Gastrocnemius medialis (tissue), 4 donors: ENCODE data around the gene SLC44A1. TPM values are rescaled to one million over a fixed set of nuclear protein-coding genes. Genes with fewer than 3 reads are reported as not detected.

ENCODE experiments used
- ATAC-seq, 2 donors: fragments of 150-250 bp; one replicate each; pipeline ENCODE4 v1.9.1; 2016
- DNase-seq, 2 donors: peaks; one replicate each; pipeline ENCODE4 v3.0.0-alpha.2; 2019
- H3K27ac ChIP-seq, 4 donors: fragments of 200-600 bp; sonication (generic); 1 replicate in 1 of 4; 2 replicates in 3 of 4; pipeline ENCODE4 v1.5.1; 2016 to 2018; ENCODE audit warnings: mild to moderate bottlenecking in 2 of 4, moderate library complexity in 1 of 4
- H3K27me3 ChIP-seq, 3 donors: fragments of 200-600 bp; sonication (generic) in 2 of 3; 1 replicate in 1 of 3; 2 replicates in 2 of 3; pipeline versions ENCODE4 v1.5.1 to v1.6.0; 2016 to 2019; ENCODE audit warnings: mild to moderate bottlenecking in 1 of 3, moderate library complexity in 1 of 3
- H3K36me3 ChIP-seq, 2 donors: fragments of 200-600 bp; sonication (generic) in 1 of 2; one replicate each; pipeline ENCODE4 v1.5.1; 2017 to 2018
- H3K4me1 ChIP-seq, 2 donors: fragments of 200-600 bp; sonication (generic) in 1 of 2; one replicate each; pipeline ENCODE4 v1.5.1; 2016 to 2017; ENCODE audit warnings: mild to moderate bottlenecking in 2 of 2
- H3K4me3 ChIP-seq, 4 donors: fragments of 200-600 bp; sonication (generic) in 3 of 4; 1 replicate in 1 of 4; 2 replicates in 3 of 4; pipeline ENCODE4 v1.5.1; 2016 to 2019; ENCODE audit warnings: mild to moderate bottlenecking in 2 of 4
- H3K9me3 ChIP-seq, 3 donors: fragments of 200-600 bp; sonication (generic) in 2 of 3; 1 replicate in 1 of 3; 2 replicates in 2 of 3; pipeline ENCODE4 v1.5.1; 2016 to 2019
- POLR2A ChIP-seq, 2 donors: fragments of 450-650 bp; IDR thresholded peaks; one replicate each; pipeline ENCODE4 v1.6.1; 2017; ENCODE audit warnings: antibody characterized with exemption in 2 of 2, mild to moderate bottlenecking in 2 of 2, moderate library complexity in 2 of 2
- in situ Hi-C, 4 donors: fragments of 200-750 bp; cut with MboI; loops; one replicate each; pipeline versions ENCODE4 v1.15.0 to v1.8.0; 2017; ENCODE audit warnings: low sequenced_read_pairs in 4 of 4
- intact Hi-C: fragments of 100-400 bp; cut with DNase I; formaldehyde crosslinking; loops from one replicate; pipeline ENCODE4 v1.15.1; 2023; ENCODE audit warnings: low total_unique reads
- total RNA-seq, 4 donors: library from RNA; depleted of rRNA; stranded (reverse); fragments of >200 nt; gene quantifications; one replicate each; pipeline versions ENCODE4 v1.1.0 to v1.2.3, GENCODE V29; 2016
- TF ChIP-seq, protein P1 (sequence below), 5 experiments: fragments of 450-650 bp in 3 of 5; fragments of 200-600 bp in 2 of 5; sonication (generic) in 2 of 5; IDR thresholded peaks in 4 of 5; conservative IDR thresholded peaks in 1 of 5; 1 replicate in 4 of 5; 2 replicates in 1 of 5; pipeline ENCODE4 v1.5.1; 2016 to 2019; ENCODE audit warnings: antibody characterized with exemption in 5 of 5, mild to moderate bottlenecking in 3 of 5, moderate library complexity in 3 of 5

Gene SLC44A1
- total RNA-seq, 4 donors from 2014 or later, result 5.4 to 15.9 (median 11.3) TPM

DNA sequence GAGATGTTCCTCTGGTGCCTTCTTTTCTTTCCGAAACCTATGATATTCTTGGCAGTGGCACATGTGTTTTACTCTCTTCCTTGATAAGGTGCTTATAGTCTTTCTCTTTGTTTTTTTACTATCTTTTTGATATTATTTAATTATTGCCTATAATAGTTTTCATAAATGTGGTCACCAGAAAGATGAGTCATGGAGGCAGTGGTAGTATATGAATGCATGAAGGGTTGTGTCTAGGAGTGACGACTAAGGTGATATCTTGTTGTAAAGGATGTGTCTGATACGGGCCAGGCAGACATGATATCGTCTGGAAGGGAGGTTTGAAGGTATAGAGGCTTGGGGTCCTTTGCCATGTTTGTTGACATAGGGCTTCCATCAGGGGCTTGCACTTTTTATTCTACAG lies 36.8 kb downstream of the SLC44A1 start:
- in situ Hi-C loops, result loop anchor here in 1 of 4 donors (25.0 kb wide), 1 partner anchor 106 kb away; no protein-coding TSS in a partner anchor

DNA sequence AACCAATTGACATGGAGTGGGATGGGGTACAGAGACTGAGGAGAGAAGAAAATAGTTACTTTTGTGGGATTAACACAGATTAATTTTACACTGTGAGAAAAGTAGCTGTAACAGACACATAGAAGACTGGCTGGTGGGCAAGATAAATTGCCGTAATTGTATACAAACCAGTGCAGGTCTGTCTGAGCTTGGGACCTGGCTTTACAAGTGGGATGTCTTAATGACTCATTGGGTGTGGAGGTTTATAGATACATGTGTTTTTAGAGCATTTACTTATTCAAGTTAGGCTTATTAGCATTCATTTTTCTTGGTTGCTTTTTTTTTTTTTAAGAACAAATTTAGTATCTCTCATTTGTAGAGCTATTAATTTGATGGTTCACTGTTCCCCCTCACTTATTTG lies 37.5 kb downstream of the SLC44A1 start:
- Histone ChIP-seq H3K9me3 (no peaks in the 10 kb centered on the region), H3K4me3 (no peak overlapping the region), H3K4me1 (no peaks in the 10 kb centered on the region), H3K27ac (no peak overlapping the region), H3K36me3 (no peaks in the 10 kb centered on the region), H3K27me3 (no peaks in the 10 kb centered on the region)
- DNase-seq (no peak), ATAC-seq (no peak)
- TF ChIP-seq, protein P1, sequence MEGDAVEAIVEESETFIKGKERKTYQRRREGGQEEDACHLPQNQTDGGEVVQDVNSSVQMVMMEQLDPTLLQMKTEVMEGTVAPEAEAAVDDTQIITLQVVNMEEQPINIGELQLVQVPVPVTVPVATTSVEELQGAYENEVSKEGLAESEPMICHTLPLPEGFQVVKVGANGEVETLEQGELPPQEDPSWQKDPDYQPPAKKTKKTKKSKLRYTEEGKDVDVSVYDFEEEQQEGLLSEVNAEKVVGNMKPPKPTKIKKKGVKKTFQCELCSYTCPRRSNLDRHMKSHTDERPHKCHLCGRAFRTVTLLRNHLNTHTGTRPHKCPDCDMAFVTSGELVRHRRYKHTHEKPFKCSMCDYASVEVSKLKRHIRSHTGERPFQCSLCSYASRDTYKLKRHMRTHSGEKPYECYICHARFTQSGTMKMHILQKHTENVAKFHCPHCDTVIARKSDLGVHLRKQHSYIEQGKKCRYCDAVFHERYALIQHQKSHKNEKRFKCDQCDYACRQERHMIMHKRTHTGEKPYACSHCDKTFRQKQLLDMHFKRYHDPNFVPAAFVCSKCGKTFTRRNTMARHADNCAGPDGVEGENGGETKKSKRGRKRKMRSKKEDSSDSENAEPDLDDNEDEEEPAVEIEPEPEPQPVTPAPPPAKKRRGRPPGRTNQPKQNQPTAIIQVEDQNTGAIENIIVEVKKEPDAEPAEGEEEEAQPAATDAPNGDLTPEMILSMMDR (IDR thresholded peaks at IDR 0.05 in 4 of 5, conservative IDR thresholded peaks at IDR 0.05 in 1 of 5), result no peak
- TF ChIP-seq POLR2A (IDR thresholded peaks at IDR 0.05), result no peak
- intact Hi-C loops, result no loop called here
- in situ Hi-C loops, result loop anchor here in 1 of 4 donors (25.0 kb wide), 1 partner anchor 105 kb away; no protein-coding TSS in a partner anchor

More for the DNA sequence above, 36.8 kb downstream of the SLC44A1 start:
- no peak overlapping the region for H3K27ac ChIP-seq
- intact Hi-C loops, result no loop called here
- TF ChIP-seq, protein P1 (IDR thresholded peaks at IDR 0.05 in 4 of 5, conservative IDR thresholded peaks at IDR 0.05 in 1 of 5), result no peak
- TF ChIP-seq POLR2A (IDR thresholded peaks at IDR 0.05), result no peak
- H3K9me3 ChIP-seq, result no peaks in the 10 kb centered on the region
- H3K36me3 ChIP-seq, result no peaks in the 10 kb centered on the region
- no peak for DNase-seq
- H3K27me3 ChIP-seq, result no peaks in the 10 kb centered on the region
- no peak overlapping the region for H3K4me3 ChIP-seq
- no peak for ATAC-seq
- no peaks in the 10 kb centered on the region for H3K4me1 ChIP-seq

DNA sequence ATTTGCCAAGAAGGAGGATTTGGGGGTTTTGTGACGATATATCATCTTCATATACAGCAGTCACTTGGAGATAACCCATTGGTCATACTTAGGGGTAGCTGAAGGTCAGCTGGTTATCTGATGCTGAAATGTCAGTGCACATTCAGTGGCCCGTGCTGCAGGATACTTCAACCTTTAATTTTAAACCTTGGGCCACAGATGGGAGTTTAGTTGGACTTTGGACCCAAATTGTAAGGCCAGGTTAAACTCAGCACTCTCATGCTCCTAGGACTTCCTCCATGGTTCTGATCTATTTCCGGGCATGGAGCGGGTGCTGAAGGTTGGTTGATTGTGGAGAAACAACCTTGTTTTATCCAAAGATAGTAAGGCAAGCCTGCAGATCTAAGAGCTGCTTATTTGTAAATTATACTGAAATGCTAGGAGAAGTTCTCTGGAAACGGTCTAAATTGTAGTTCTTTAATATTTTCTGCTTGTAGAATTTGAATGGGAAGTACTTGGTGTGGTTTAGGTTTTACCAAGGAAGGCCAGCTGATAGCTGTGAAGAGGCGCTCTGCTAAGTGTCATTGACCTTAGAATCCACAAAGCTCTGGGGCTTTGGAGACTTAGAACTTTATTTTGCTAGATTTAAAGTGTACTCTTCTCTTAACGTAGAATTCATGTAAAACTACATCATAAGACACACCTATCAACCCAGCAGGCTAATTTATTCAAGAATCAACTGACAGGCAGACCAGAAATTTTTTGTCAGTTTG lies 38.6 kb downstream of the SLC44A1 start:
- in situ Hi-C loops, result loop anchor here in 1 of 4 donors (25.0 kb wide), 1 partner anchor 104 kb away; no protein-coding TSS in a partner anchor

GRCh38 chr9:105283795-105284194 lies 39.3 kb downstream of the SLC44A1 start:
- in situ Hi-C loops (loop anchor here in 1 of 4 donors (25.0 kb wide), 1 partner anchor 104 kb away; no protein-coding TSS in a partner anchor), intact Hi-C loops (no loop called here)
- DNase-seq, result no peak
- Histone ChIP-seq H3K9me3 (no peaks in the 10 kb centered on the region), H3K27ac (no peak overlapping the region), H3K4me1 (no peaks in the 10 kb centered on the region), H3K27me3 (no peaks in the 10 kb centered on the region), H3K36me3 (no peaks in the 10 kb centered on the region), H3K4me3 (no peak overlapping the region)
- no peak for ATAC-seq
- TF ChIP-seq POLR2A (IDR thresholded peaks at IDR 0.05), result no peak
- TF ChIP-seq, protein P1 (IDR thresholded peaks at IDR 0.05 in 4 of 5, conservative IDR thresholded peaks at IDR 0.05 in 1 of 5), result no peak

More for the DNA sequence above, 38.6 kb downstream of the SLC44A1 start:
- H3K4me3 ChIP-seq, result no peak overlapping the region
- DNase-seq, result no peak
- no peak for TF ChIP-seq POLR2A (IDR thresholded peaks at IDR 0.05)
- TF ChIP-seq, protein P1 (IDR thresholded peaks at IDR 0.05 in 4 of 5, conservative IDR thresholded peaks at IDR 0.05 in 1 of 5), result no peak
- no peaks in the 10 kb centered on the region for H3K36me3 ChIP-seq
- no peak for ATAC-seq
- H3K27ac ChIP-seq, result no peak overlapping the region
- intact Hi-C loops, result no loop called here
- H3K27me3 ChIP-seq, result no peaks in the 10 kb centered on the region
- H3K9me3 ChIP-seq, result no peaks in the 10 kb centered on the region
- no peaks in the 10 kb centered on the region for H3K4me1 ChIP-seq
